HCEC 1CT (cell line): Measurements from ENCODE around the gene DMAP1.
"Not testable (repeated sequence)": the region's sequence is repeated elsewhere in the genome, so short reads cannot be mapped to it uniquely, and the experiment has no call there.

Source experiments
- DNase-seq: peaks from one replicate; pipeline ENCODE4 v3.0.0-alpha.2; 2017

DMAP1 gene, protein sequence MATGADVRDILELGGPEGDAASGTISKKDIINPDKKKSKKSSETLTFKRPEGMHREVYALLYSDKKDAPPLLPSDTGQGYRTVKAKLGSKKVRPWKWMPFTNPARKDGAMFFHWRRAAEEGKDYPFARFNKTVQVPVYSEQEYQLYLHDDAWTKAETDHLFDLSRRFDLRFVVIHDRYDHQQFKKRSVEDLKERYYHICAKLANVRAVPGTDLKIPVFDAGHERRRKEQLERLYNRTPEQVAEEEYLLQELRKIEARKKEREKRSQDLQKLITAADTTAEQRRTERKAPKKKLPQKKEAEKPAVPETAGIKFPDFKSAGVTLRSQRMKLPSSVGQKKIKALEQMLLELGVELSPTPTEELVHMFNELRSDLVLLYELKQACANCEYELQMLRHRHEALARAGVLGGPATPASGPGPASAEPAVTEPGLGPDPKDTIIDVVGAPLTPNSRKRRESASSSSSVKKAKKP

DNA sequence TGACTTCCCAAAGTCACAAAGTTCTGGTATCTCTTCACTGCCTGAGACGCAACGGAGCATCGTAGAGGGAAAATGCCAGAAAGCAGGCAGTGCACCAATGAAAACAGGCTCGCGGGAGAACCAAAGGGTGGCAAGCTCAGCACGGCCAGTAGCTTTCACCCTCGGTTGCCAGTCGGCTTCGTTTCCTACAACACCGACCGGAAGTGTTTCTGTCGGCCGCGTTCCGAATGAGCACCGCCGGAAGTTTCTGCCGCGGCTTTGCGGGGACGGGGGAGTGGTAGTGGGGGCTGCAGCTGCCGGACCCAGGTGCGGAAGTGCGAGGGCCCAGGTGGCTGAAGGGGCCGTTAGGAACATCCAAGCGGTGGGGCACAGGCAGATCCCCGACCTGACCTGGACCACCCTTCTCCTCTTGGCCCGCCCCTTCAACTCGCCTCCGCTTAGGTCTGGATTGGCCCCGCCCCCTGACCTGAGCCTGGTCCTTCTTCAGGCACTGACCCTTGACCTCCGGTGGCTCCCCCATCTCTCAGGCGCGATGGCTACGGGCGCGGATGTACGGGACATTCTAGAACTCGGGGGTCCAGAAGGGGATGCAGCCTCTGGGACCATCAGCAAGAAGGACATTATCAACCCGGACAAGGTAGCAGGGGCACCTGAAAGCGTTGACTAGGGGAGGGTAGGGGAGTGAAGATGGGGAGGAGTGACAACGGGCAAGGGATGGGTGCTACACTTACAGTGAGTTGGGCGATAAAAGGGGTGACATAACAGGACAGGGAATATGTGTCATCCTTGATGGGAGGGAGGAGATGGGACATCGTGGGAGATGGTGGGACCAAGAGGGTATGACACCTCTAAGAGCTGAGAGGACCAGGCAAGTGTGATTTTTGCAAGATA lies at the start of gene DMAP1:
TSS of gene DMAP1 (plus strand) at position 250 of the 891 bp plus-strand sequence. CDS start at position 533, 283 bp downstream.
- peak; percentile 81 for DNase-seq

DNA sequence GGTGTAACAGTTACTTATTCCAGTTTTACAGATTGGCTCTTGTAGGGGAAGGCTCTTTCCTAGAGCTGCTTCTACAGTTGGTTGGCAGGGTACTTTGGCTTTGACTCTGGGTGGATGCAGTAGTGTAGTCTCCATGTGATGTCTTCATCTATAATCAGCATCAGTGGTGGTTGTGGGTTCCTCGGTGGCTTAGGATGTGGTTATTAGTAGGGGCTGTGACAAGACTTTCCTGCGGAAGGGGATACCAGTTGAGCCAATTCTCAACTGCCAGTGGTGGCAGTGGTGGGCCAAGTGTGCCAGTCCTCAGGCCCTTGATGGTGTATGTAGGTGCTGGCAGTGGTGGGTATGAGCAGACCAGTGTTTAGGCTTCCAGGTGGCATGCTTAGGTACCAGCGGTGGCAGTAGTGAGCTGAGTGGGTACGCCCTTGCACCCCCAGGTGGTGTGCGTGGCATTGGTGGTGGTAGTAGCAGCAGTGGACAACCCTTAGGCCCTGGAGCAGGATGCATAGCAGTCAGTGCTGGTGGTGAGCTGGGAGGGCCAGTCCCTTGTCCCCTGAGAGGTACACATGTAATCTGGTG lies 44.7 kb upstream of the DMAP1 start:
- DNase-seq: no peak

DNA sequence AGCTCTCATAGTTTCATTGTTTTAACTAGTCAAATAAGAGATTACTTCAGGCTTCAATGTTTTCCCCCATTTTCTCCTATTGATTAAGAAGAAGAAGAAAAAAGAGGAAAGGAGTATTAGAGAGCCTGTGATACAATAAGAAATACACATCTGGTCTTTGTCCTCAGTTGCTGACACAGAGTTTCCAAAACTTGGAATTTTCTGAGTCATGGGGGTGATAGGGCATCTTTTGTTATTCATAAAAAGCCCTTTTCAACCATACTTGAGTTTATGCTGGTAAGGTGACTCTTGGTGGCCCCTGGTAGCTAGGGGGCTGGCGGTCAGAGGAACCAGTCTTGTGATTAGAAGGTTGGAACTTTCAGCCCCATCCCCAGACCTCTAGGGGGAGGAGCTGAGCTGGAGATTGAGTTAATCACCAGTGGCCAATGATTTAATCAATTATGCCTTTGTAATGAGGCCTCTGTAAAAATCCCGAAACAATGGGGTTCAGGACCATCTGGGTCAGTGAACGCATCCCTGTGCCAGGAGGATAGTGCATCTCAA lies 42.9 kb upstream of the DMAP1 start:
- DNase-seq: peak; percentile 70

DNA sequence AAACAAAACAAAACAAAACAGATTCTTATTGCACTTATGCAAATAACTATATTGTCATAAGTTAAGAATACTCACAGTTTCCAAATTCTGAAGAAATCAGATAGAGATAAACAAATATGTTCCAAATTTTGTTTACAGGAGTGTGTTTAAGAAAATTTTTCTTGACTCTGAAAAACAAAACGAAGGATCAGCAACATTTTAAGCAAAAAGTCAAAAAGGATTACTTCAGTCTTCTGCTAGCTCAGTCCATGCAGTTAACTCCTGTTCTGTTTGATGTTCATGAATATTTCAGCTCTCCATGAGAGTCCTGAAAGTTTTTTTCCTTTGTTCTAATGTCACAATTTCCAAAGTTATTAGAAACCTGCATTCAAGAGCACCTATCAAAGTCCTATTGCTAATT lies 38.6 kb upstream of the DMAP1 start:
- DNase-seq: no peak

DNA sequence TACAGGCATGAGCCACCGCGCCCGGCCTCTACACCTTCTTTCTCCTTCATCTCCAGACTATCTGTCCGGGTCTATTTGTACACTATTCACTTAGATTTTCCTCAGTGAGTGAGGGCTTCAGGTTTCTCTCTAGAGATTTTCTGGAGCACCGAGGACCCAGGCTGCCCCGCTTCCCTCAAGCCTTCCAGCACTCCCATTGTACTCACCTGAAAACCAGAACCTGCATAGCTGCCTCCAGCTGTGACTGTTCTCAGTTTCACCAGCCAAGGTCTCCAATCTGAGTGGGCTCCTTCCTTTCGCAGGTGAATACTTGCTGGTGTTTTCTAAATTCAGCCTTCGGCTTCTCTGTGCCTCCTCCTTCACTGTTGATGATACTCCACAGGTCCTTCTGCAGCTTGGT lies 12.9 kb upstream of the DMAP1 start:
- no peak for DNase-seq

DNA sequence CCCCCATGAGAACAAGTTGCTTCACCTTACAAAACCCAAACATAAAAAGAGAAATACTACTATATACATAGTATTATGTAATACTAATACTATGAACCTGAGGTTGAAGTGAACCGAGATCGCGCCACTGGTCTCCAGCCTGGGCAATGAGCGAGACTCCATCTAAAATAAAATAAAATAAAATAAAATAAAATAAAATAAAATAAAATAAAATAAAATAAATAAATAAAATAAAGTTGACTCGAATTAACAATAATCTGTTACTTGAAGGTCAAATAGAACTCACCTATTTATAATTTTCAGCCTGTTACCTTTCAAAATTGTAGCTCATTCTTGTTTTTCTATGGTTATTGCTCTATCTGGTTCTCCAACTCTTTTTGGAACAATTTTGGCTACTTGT lies 6.7 kb upstream of the DMAP1 start:
- not testable (repeated sequence) for DNase-seq

DNA sequence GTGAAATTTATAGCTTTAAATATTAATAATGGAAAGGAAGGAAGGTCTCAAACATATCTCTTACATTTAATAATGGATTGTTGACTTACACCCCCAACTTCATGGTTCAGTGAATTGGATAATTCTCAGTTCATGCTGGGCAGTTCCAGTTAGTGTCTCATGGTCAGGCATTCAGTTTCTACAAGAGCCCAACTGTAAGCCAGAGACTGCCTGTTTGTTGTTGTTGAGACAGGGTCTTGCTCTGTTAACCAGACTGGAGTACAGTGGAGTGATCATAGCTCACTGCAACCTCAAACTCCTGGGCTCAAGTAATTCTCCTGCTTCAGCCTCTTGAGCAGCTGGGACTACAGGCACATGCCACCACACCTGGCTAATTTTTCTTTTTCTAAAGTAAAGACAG lies 5.0 kb upstream of the DMAP1 start:
- no peak for DNase-seq

DNA sequence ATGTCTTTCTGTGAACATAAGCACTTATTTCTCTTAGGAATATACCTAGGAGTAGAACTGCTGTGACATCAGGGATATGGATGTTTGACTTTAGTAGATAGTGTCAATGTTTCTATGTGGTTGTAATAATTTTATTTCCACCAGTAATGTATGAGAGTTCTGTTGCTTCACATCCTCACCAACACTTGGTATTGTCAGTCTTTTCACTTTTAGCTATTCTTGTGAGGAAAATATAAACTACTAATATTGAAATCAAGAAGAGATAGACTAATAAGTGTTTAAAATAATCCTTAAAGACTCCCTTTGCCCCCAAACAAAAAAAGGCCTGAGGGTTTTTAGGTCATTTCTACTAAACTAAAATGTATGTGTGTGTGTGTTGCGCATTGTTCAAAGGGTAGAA lies 2.7 kb upstream of the DMAP1 start:
- DNase-seq: no peak

DNA sequence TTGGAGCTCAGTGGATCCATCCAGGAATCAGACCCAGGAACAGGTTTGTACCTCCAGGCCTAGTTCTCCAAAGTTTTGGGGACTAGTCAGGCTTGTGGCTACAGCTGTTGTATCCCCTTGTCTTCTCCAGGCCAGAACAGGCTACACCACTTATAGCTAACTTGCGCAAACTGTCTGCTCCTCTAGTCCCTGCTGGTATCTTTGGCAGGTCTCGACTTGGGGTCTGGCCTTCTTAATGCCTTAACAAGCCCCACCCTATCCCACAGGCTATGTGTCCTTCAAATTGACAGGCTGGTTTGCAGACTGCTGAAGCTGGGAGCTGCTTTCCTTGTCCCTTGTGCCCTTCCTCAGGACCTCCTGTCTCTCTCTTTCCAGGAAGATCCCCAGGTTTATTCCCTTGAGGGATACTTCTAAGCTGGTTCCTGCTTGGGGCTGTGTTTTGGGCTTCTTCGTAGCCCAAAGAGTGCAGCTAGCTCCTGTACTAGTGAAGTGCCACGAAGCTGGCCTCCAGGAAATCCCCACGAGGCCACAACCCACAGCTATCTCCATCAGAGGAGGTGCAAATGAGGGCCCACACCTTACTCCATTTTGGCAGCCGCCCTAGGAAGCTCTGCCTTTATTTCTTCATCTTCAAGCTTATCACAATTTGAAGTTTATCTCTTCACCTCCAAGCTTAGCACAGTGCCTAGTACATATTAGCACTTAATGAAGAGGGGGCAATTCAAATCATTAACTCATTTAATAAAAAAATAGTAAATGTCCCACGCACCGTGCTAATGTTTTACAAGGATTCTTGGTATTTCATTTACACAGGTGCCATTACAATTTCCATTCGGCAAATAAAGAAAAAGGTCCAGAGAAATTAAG lies 683 bp upstream of the DMAP1 start:
- no peak for DNase-seq

DNA sequence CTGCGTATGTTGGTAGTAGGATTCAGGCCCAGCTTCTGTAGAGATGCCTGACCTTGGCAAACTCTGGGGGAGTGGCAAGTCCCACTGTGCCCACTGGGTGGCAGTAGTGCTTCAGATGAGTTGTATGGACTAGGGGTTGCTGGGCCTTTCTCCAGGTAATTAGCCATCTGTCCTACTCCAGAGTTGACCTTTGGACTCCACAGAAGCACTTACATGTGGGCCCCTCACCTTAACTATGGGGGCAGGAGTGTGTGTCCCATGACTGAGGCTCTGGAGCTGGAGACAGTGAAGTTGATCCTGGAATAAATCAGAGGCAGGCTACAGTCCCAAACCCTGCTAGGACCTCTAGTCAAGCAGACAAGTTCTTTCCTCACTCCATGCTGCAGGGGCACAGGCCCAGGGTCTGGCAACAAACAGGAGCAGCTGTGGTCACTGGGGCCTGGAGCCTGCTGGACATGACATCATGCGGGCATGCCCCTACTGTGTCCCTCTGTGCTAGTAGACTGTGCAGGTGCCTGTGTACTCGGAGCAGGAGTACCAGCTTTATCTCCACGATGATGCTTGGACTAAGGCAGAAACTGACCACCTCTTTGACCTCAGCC lies 4.6 kb downstream of the DMAP1 start:
- peak; percentile 54 for DNase-seq

DNA sequence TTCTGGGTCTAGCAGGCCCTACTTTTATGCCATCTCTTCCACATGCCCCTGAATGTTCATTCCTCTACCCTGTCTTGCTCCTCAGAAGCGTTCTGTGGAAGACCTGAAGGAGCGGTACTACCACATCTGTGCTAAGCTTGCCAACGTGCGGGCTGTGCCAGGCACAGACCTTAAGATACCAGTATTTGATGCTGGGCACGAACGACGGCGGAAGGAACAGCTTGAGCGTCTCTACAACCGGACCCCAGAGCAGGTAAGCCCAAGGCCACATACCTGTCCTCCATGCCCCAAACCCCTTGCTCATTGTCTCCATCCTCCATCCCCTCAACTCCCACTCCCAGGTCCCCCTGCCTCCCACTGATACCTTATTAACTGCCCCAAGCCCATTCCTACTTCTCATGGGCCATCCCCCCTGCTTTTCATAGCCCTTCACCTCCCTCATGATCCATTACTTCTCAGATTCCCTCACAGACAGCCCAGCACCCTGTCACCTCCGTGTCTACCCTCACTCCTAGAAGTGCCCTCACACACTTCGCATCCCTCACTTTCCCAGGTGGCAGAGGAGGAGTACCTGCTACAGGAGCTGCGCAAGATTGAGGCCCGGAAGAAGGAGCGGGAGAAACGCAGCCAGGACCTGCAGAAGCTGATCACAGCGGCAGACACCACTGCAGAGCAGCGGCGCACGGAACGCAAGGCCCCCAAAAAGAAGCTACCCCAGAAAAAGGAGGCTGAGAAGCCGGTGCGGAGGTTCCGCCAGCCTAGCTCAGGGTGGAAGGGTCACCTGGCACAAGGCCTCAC lies 5.4 kb downstream of the DMAP1 start:
- DNase-seq: no peak

DNA sequence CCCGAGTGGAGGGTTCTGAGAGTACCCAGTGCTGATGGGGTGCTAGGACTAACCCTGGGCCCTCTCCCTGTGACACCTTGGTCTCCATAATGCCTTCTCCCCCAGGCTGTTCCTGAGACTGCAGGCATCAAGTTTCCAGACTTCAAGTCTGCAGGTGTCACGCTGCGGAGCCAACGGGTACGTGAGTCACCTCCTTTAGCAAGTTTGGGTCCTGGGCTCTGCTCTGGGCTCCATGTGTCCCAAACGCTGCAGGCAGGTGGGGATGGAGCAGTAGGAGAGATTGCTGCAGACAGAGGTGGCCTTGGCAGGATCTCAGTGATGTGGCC lies 6.0 kb downstream of the DMAP1 start:
- DNase-seq: no peak

DNA sequence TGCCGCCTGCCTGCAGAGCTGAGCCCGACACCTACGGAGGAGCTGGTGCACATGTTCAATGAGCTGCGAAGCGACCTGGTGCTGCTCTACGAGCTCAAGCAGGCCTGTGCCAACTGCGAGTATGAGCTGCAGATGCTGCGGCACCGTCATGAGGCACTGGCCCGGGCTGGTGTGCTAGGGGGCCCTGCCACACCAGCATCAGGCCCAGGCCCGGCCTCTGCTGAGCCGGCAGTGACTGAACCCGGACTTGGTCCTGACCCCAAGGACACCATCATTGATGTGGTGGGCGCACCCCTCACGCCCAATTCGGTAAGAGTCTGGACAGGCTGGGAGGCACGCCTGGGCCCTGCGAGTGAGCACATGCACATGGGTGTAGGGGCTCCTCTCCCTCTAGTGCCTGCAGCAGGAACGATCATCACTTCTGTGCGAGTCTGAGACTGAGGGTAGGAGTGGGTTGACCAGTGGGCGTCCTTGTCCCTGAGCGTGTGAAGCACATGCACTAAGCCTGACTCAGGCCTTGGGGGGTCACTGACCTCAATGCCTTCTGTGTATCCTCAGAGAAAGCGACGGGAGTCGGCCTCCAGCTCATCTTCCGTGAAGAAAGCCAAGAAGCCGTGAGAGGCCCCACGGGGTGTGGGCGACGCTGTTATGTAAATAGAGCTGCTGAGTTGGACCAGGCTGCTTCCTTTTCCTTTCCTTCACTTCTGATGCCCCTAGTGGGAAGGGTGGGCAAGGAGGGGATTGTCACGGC lies 6.9 kb downstream of the DMAP1 start:
- peak; percentile 71 for DNase-seq

DNA sequence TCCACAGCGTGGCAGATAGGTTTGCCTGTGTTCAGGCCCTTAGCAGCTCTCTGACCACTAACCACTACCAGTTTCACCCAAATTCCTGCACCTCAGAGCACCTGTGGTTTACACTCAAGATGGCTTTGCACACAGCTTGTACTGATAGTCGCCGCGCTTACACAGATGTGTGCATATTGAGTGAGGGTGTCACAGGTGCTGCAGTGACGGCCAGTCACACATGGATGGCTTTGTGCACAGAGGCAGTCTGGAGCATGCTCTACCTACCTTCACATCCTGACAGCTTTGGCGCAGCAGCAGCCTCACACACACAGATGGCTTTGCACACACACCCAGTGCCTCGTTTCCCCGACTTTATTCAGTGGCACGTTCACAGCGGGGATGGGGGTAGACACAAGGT lies 7.5 kb downstream of the DMAP1 start:
- DNase-seq: no peak

DNA sequence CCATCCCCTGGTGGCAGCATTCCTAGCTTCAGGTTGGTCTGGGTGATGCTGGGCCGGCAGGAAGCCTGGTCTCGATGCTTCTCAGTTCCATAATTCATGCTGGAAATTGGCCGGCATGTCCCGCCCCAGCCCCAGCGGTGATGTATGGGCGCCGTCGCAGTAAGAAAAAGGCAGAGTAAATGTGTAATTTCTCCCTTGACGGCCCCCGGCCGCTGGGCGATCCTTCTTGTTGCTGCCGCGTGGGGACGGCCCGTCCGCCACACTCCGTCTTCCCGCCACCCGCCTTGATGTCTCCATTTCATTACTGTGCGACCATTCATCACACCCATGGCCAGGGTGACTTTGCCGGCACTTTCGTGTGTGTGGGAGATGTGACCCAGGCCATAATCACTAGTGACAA lies 8.5 kb downstream of the DMAP1 start:
- no peak for DNase-seq

DNA sequence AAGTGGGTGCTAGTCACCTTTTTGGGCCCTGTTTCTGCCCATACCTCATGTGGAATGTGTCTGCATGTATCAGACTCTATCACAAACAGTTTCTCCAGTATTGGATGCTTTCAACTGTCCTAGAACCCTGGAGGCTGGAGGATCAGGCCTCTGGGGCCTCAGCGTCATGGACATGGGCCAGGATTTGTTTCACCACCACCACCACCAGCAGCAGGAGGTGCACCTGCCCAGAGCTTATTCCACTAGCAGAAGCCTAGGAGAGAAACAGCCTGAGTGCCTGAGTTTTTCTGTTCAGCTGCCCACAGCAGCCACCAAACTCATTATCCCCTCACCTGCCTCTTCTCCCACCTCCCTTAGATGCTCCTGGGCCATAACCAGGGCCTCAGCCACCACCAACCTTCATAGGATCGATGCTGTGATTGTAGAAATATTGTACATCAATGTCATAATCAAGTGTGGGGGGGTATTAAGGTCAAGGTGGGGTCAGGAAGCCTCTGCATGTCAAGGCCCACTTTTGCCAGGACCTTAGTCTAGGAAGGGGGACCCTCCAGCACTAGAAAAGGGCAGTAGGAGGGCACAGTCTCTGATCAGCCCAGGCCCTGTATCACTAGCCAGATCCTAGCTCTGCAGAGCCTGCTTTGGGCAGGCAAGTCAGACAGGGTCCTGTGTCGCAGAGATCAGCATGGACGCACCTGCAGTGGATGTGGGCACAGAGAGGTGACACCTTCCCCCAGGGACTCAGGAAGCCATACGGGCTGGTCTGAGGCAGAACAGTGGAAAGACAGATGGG lies 9.3 kb downstream of the DMAP1 start:
- no peak for DNase-seq

DNA sequence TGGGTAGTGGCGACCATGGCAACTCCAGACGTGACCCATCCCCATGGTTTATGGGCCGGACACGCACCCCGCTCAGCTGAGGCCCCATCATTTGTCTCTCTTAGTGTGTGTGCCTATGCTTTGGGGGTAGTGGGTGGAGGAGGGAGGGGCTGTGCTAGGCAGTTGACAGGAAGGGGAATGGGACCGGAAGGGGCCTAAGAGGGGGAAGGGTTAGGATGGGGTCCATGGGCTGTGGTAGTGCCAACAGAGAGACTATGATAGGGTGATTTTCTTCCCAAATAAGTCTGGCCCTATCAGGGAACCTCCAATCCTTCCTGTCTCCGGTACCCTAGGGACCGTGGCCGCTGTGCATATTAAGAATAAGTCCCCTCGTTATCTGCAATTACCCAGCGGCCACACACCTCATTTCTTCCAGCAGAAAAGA lies 9.9 kb downstream of the DMAP1 start:
- no peak for DNase-seq

DNA sequence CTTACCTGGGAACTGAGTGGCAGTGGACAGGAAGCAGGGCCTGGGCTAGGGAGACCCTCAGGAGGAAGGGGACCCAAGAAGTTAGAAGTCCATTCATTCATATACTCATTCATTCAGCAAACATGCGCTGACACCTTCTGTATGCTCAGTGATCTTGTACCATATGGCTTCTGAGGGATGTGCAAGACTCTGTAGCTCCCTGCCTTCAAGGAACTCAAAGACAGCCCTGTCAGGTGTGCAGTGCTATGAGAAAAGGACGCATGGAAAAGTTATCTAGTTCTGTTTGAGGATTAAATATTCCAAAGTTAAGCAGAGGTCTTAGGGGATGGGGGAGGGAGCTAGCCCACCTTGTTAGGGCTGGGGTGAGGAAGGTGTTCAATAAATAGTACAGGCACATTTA lies 12.5 kb downstream of the DMAP1 start:
- no peak for DNase-seq

DNA sequence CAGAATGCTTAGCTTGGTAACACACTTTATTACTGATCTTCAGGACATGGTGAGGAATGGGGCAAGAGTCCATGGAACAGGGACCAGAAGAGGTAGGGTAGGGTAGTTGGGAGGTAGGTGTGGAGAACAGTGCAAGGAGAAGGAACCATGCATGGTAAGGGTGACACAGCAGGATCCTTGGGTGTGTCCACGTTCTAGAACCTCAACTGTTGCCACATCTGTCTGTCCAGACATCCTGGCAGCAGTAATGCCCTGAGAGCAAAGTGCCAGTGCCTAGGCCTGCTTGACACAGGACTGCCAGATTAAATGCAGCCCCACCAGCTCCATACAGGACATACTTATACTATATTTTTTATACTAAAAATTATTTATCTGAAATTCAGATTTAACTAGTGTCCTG lies 13.9 kb downstream of the DMAP1 start:
- DNase-seq: no peak

DNA sequence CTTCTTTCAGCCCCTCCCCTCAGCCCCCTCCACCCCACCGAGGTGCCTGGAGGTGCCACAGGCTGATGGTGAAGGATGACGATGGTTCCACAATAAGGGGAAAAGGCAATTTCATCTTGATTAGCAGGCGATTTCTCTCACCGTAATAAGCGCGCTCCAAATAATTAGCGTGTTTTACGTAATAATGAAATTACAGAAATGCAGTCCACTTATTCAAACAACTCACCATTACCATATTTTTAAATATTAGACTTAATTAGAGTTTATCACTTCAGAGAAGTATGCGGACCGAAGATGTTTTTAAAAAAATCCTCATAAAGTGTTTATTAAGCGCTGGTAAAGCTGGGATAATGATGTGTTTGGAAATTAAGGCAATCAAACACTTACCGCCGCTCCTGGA lies 14.9 kb downstream of the DMAP1 start:
- DNase-seq: no peak
